H9 (cell line): ENCODE results near the gene PABPN1. TPM values are rescaled to one million over a fixed set of nuclear protein-coding genes. Genes with fewer than 3 reads are reported as not detected.

Experiments
- DNase-seq: peaks from one replicate; pipeline ENCODE4 v3.0.0-alpha.2; 2017
- H2AFZ ChIP-seq: one replicate; pipeline ENCODE4 v1.6.1; 2013; ENCODE audit warnings: mild to moderate bottlenecking, low read length, control low read depth, moderate library complexity
- H2AK5ac ChIP-seq: 2 replicates; pipeline ENCODE4 v1.6.1; 2013; ENCODE audit warnings: low read length, control low read depth, mixed read lengths; ENCODE audit not compliant: insufficient read length
- H2BK120ac ChIP-seq: one replicate; pipeline ENCODE4 v1.6.1; 2013; ENCODE audit warnings: low read depth, mild to moderate bottlenecking, low read length, control low read depth, inconsistent platforms; ENCODE audit not compliant: poor library complexity, severe bottlenecking
- H2BK12ac ChIP-seq: 2 replicates; pipeline ENCODE4 v1.6.1; 2013; ENCODE audit warnings: low read length, control low read depth, mixed read lengths, low read depth; ENCODE audit not compliant: insufficient read length
- H2BK15ac ChIP-seq: 2 replicates; pipeline ENCODE4 v1.6.1; 2013; ENCODE audit warnings: low read depth, low read length, control low read depth
- H2BK20ac ChIP-seq: one replicate; pipeline ENCODE4 v1.6.1; 2013; ENCODE audit warnings: low read depth, mild to moderate bottlenecking, low read length, control low read depth, inconsistent platforms; ENCODE audit not compliant: poor library complexity, severe bottlenecking
- H2BK5ac ChIP-seq: 2 replicates; pipeline ENCODE4 v1.6.1; 2013; ENCODE audit warnings: low read length, control low read depth, mixed read lengths; ENCODE audit not compliant: insufficient read length
- H3K14ac ChIP-seq: 2 replicates; pipeline ENCODE4 v1.6.1; 2013; ENCODE audit warnings: low read length, control low read depth; ENCODE audit not compliant: insufficient read depth
- H3K18ac ChIP-seq: 2 replicates; pipeline ENCODE4 v1.6.1; 2013; ENCODE audit warnings: low read depth, mild to moderate bottlenecking, mixed read lengths, low read length, control low read depth; ENCODE audit not compliant: insufficient read length
- H3K23ac ChIP-seq: 2 replicates; pipeline ENCODE4 v1.6.1; 2013; ENCODE audit warnings: low read length, control low read depth, mixed read lengths, low read depth; ENCODE audit not compliant: insufficient read length
- H3K23me2 ChIP-seq: 2 replicates; pipeline ENCODE4 v1.6.1; 2013; ENCODE audit warnings: low read depth, mild to moderate bottlenecking, mixed read lengths, low read length, control low read depth; ENCODE audit not compliant: insufficient read length, poor library complexity, severe bottlenecking
- H3K27ac ChIP-seq: 2 replicates; pipeline ENCODE4 v1.5.1; 2013; ENCODE audit warnings: low read length, control low read depth, mixed read lengths, low read depth; ENCODE audit not compliant: insufficient read length
- H3K27me3 ChIP-seq: 2 replicates; pipeline ENCODE4 v1.6.1; 2013; ENCODE audit warnings: low read length, control low read depth, inconsistent platforms; ENCODE audit not compliant: insufficient read depth
- H3K4ac ChIP-seq: 2 replicates; pipeline ENCODE4 v1.6.1; 2013; ENCODE audit warnings: low read depth, mild to moderate bottlenecking, control low read depth, inconsistent platforms, low read length, moderate library complexity
- H3K4me1 ChIP-seq: 2 replicates; pipeline ENCODE4 v1.6.1; 2013; ENCODE audit warnings: low read length, control low read depth, inconsistent platforms; ENCODE audit not compliant: insufficient read depth
- H3K4me2 ChIP-seq: 2 replicates; pipeline ENCODE4 v1.6.1; 2013; ENCODE audit warnings: low read length, control low read depth, mixed read lengths; ENCODE audit not compliant: insufficient read length, insufficient read depth
- H3K56ac ChIP-seq: 2 replicates; pipeline ENCODE4 v1.6.1; 2013; ENCODE audit warnings: low read depth, mild to moderate bottlenecking, mixed read lengths, low read length, control low read depth; ENCODE audit not compliant: insufficient read length
- H3K79me1 ChIP-seq: 2 replicates; pipeline ENCODE4 v1.6.1; 2013; ENCODE audit warnings: low read depth, mild to moderate bottlenecking, moderate library complexity, low read length, control low read depth, inconsistent platforms; ENCODE audit not compliant: insufficient read depth, poor library complexity, severe bottlenecking
- H3K79me2 ChIP-seq: 2 replicates; pipeline ENCODE4 v1.6.1; 2013; ENCODE audit warnings: low read length, control low read depth, inconsistent platforms; ENCODE audit not compliant: insufficient read depth
- H3K9ac ChIP-seq: 2 replicates; pipeline ENCODE4 v1.6.1; 2013; ENCODE audit warnings: low read length, control low read depth, mixed read lengths; ENCODE audit not compliant: insufficient read length; ENCODE audit errors: extremely low read depth
- H3K9me3 ChIP-seq: one replicate; pipeline ENCODE4 v1.6.1; 2013; ENCODE audit warnings: low read depth, low read length, inconsistent platforms; ENCODE audit not compliant: control insufficient read depth
- H3T11ph ChIP-seq: one replicate; pipeline ENCODE4 v1.6.1; 2013; ENCODE audit warnings: mild to moderate bottlenecking, low read length, control low read depth, inconsistent platforms
- H4K20me1 ChIP-seq: one replicate; pipeline ENCODE4 v1.6.1; 2013; ENCODE audit not compliant: control insufficient read depth, insufficient read length, insufficient read depth
- H4K5ac ChIP-seq: 2 replicates; pipeline ENCODE4 v1.6.1; 2013; ENCODE audit warnings: low read depth, mild to moderate bottlenecking, mixed read lengths, low read length, control low read depth; ENCODE audit not compliant: insufficient read length
- H4K8ac ChIP-seq: replicated peaks from 2 replicates; pipeline ENCODE4 v1.6.1; 2013; ENCODE audit warnings: low read length, control low read depth, mixed read lengths, low read depth; ENCODE audit not compliant: insufficient read length
- H4K91ac ChIP-seq: 2 replicates; pipeline ENCODE4 v1.6.1; 2013; ENCODE audit warnings: low read depth, mild to moderate bottlenecking, moderate library complexity, mixed read lengths, low read length, control low read depth; ENCODE audit not compliant: insufficient read length
- H3K27ac Mint-ChIP-seq, 3 experiments: 2 replicates in 2 of 3; 3 replicates in 1 of 3; pipeline ENCODE4 v1.8.0; 2020 to 2021; ENCODE audit warnings: mixed read lengths in 3 of 3, mild to moderate bottlenecking in 1 of 3, moderate library complexity in 1 of 3
- H3K27me3 Mint-ChIP-seq: 2 replicates; pipeline ENCODE4 v1.8.0; 2021; ENCODE audit warnings: low read depth, mild to moderate bottlenecking, moderate library complexity, mixed read lengths
- H3K36me3 Mint-ChIP-seq, 3 experiments: 2 replicates in 2 of 3; 3 replicates in 1 of 3; pipeline ENCODE4 v1.8.0; 2020 to 2021; ENCODE audit warnings: low read depth in 3 of 3, mixed read lengths in 3 of 3; ENCODE audit not compliant: insufficient read depth in 1 of 3
- H3K4me1 Mint-ChIP-seq, 2 experiments: 2 replicates each; pipeline ENCODE4 v1.8.0; 2020; ENCODE audit warnings: mixed read lengths in 2 of 2
- H3K4me3 Mint-ChIP-seq, 2 experiments: 2 replicates in 1 of 2; 3 replicates in 1 of 2; pipeline ENCODE4 v1.8.0; 2020 to 2021; ENCODE audit warnings: mild to moderate bottlenecking in 2 of 2, mixed read lengths in 2 of 2, moderate library complexity in 1 of 2
- H3K9me3 Mint-ChIP-seq, 2 experiments: 2 replicates in 1 of 2; 3 replicates in 1 of 2; pipeline ENCODE4 v1.8.0; 2020; ENCODE audit warnings: mild to moderate bottlenecking in 2 of 2, mixed read lengths in 2 of 2, moderate library complexity in 1 of 2
- CTCF ChIP-seq: fragments of 200-600 bp; sonication (generic); conservative IDR thresholded peaks from 3 replicates; pipeline ENCODE4 v1.8.0; 2021; ENCODE audit warnings: antibody characterized with exemption, mild to moderate bottlenecking
- WGBS: extraction: QIAGEN DNeasy Blood & Tissue Kit; methylation state at CpG from one replicate; pipeline ENCODE4 v1.1.7; 2013; ENCODE audit warnings: missing lambda C conversion rate, low lambda C conversion rate, mixed read lengths; ENCODE audit not compliant: insufficient read length; ENCODE audit errors: extremely low coverage; 5-methylcytosine and 5-hydroxymethylcytosine counted together
- total RNA-seq: library from RNA; stranded (reverse); gene quantifications from 2 replicates; pipeline ENCODE4 v1.2.1, GENCODE V29; 2021

The PABPN1 gene
- total RNA-seq, 1 experiment from 2014 or later = 333 TPM

GRCh38 chr14:23344481-23344880 is 23.2 kb downstream of the PABPN1 start:
- H4K91ac ChIP-seq = no peak overlapping the region
- no peak overlapping the region for H2BK5ac ChIP-seq
- DNase-seq = no peak
- no peak overlapping the region for H2BK15ac ChIP-seq
- no peak overlapping the region; a peak in 1 of 5 replicates for H3K4me3 Mint-ChIP-seq
- H3K23ac ChIP-seq = no peak overlapping the region
- WGBS = no CpG with 5 or more reads among the region's 3 CpGs
- H3K27me3 ChIP-seq = no peaks in the 10 kb centered on the region
- H3K23me2 ChIP-seq = no peaks in the 10 kb centered on the region
- peaks cover 4 to 24% (median 18%) of the 10 kb centered on the region in 3 experiments; a peak in 6 of 7 replicates for H3K36me3 Mint-ChIP-seq
- no peaks in the 10 kb centered on the region for H4K20me1 ChIP-seq
- no peak overlapping the region for H2BK120ac ChIP-seq
- no peak overlapping the region for H4K8ac ChIP-seq
- no peak overlapping the region for H3K4me2 ChIP-seq
- no peaks in the 10 kb centered on the region for H3K79me1 ChIP-seq
- no peak overlapping the region for H3K14ac ChIP-seq
- no peak overlapping the region for H2BK20ac ChIP-seq
- no peaks in the 10 kb centered on the region for H3K79me2 ChIP-seq
- no peak overlapping the region for H3K9ac ChIP-seq
- no peak overlapping the region for H3T11ph ChIP-seq
- no peaks in the 10 kb centered on the region; the same call in 1 of the 2 replicates for H3K4me1 ChIP-seq
- no peak overlapping the region for H2BK12ac ChIP-seq
- H3K9me3 Mint-ChIP-seq = peaks cover 20 to 22% of the 10 kb centered on the region in 2 experiments
- peaks cover 18 to 19% of the 10 kb centered on the region in 2 experiments for H3K4me1 Mint-ChIP-seq
- H3K27me3 Mint-ChIP-seq = peaks cover 2% of the 10 kb centered on the region
- H3K27ac ChIP-seq = no peak overlapping the region
- H4K5ac ChIP-seq = no peak overlapping the region
- H3K56ac ChIP-seq = no peak overlapping the region
- TF ChIP-seq CTCF = 0 out of 3 replicates have a peak, but pooled peaks have one; percentile 22
- H3K18ac ChIP-seq = no peak overlapping the region
- no peak overlapping the region for H2AFZ ChIP-seq
- no peak overlapping the region; a peak in 1 of 7 replicates for H3K27ac Mint-ChIP-seq
- H3K4ac ChIP-seq = no peak overlapping the region
- H3K9me3 ChIP-seq = no peaks in the 10 kb centered on the region
- H2AK5ac ChIP-seq = no peak overlapping the region
